ENCODE data around the gene OPA1.

The OPA1 gene

DNA sequence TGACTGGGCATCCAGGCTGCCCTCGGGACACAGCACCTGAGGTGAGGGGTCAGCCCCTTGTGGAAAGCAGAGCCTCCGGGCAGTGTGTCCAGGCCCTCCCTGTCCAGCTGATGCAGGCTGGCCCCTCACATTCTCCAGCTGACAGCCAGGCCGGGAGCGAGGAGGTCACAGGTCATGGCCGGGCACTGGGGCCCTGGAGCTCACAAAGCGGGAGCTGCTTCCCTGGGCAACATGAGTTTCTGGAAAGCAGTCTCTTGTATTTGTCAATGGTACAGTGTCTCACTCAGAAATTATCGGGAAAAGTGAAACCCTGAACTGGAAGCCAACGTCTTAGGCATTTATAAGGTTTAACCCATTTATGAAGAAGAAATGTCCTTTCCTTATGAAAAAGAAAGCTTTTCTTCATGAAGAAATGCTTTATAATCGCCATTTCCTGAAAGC is 118.5 kb downstream of the OPA1 start:
- H3K27ac ChIP-seq: no peak overlapping the region
- TF ChIP-seq ZFX (IDR thresholded peaks at IDR 0.05): no peak
- TF ChIP-seq, protein P1, sequence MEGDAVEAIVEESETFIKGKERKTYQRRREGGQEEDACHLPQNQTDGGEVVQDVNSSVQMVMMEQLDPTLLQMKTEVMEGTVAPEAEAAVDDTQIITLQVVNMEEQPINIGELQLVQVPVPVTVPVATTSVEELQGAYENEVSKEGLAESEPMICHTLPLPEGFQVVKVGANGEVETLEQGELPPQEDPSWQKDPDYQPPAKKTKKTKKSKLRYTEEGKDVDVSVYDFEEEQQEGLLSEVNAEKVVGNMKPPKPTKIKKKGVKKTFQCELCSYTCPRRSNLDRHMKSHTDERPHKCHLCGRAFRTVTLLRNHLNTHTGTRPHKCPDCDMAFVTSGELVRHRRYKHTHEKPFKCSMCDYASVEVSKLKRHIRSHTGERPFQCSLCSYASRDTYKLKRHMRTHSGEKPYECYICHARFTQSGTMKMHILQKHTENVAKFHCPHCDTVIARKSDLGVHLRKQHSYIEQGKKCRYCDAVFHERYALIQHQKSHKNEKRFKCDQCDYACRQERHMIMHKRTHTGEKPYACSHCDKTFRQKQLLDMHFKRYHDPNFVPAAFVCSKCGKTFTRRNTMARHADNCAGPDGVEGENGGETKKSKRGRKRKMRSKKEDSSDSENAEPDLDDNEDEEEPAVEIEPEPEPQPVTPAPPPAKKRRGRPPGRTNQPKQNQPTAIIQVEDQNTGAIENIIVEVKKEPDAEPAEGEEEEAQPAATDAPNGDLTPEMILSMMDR (conservative IDR thresholded peaks at IDR 0.05): no peak

DNA sequence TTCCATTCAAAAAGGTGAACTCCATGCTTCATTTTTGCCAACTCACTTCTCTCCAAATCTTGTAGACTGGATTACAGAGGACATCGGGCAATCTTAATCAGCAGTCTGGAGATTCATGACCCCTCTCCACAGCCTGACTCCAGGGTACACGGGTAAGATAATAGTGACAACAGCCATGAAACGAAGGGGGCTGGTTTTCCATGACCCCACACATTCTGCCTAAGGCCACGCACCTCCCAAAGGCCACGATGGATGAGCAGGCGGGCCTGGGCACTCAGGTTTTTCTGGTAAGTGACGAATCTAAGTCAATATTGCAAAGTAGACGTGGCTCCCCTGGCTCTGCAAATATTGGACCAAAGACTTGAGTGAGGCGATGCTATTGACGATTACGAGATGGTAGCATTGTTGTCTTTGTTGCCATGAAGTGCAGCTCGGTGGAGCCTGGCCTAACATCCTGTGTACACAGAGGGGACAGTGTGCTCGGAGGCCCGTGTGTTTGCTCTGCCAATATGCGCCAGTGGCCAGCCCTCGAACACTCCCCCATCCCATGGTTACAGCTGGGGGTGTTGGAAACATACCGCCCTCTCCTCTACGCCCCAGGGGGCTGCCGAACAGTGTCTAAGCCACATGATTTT is 119.1 kb downstream of the OPA1 start:
- no peak overlapping the region for H3K27ac ChIP-seq

DNA sequence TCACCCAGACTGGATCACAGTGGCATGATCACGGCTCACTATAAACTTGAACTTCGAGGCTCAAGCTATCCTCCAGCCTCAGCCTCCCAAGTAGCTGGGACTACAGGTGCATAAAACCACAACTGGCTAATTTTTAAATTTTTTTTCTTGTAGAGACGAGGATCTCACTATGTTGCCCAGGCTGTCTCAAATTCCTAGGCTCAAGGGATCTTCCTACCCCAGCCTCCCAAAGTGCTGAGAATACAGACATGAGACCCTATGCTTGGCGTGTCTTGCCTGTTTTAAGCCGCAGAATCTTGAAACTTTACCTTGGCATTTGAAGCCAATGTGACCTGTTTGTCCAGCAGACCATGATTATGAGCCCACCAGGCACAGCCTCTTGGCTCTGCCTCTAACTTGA is 119.9 kb downstream of the OPA1 start:
- H3K27ac ChIP-seq: no peak overlapping the region
- no peak for TF ChIP-seq ZFX (IDR thresholded peaks at IDR 0.05)
- TF ChIP-seq, protein P1 (conservative IDR thresholded peaks at IDR 0.05): no peak

More for the DNA sequence above, 119.1 kb downstream of the OPA1 start:
- TF ChIP-seq ZFX (IDR thresholded peaks at IDR 0.05): no peak
- TF ChIP-seq, protein P1 (conservative IDR thresholded peaks at IDR 0.05): no peak

DNA sequence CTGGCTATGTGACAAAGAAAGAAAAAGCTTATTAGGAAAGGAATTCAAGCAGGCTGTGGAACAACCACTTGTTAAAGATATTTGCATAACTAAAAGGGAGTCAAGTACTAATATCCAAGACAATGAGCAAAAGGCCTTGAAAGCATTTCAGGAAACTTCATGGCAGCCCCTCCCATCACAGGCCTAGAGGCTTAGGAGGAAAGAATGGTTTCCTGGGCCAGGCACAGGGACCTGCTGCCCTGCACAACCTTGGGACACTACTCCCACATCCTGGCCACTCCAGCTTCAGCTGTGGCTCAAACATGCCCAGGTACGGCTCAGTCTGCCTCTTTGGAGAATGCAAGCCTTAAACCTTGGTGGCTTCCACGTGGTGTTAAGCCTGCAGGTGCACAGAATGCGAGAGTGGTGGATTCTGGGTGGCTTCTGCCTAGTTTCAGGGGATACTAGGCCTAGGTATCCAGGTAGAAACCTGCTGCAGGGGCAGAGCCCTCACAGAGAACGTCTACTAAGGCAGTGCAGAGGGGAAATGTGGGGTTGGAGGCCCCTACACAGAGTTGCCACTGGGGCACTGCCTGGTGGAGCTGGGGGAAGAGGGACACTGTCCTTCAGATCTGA is 121.6 kb downstream of the OPA1 start:
- TF ChIP-seq ZFX (IDR thresholded peaks at IDR 0.05): no peak
- TF ChIP-seq, protein P1 (conservative IDR thresholded peaks at IDR 0.05): no peak
- no peak overlapping the region for H3K27ac ChIP-seq

DNA sequence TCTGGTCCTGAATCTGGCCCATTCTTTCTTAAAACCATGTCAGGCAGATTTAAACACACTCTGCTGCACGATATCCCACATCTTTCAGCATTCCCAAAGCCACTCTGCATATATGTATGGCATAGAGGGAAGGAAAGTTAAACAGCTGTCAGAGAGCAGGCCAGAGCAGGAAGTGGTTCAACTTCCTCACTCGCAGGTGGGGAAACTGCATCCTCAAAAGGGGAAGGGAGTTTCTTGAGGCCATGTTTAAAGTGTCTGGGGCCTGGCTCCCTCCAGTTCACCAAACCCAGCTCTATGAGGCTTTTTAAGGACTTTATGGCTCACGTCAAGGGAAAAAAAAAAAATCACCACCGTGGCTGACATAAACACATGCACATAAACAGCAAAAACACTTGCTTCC is 123.1 kb downstream of the OPA1 start:
- TF ChIP-seq, protein P1 (conservative IDR thresholded peaks at IDR 0.05): no peak
- no peak for TF ChIP-seq ZFX (IDR thresholded peaks at IDR 0.05)
- no peak overlapping the region for H3K27ac ChIP-seq

DNA sequence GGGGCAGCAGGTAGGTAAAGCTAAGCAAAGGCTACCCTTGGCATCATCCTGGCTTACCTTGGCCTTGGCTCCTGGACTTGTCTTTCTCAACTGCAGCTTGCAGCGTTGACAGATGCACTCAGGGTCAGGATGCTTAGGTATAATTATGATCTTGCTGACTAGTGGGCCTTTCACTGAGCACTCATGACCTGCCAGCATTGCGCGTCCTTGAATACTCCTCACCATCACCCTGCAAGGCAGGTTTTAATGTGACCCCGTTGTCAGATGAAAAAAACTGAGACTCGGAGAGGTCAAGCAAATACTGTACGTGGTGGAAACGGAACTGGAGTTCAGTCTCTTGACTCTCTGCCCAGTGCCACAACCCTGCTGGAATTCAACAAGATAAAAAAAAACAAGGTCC is 126.7 kb downstream of the OPA1 start:
- TF ChIP-seq, protein P1 (conservative IDR thresholded peaks at IDR 0.05): no peak
- TF ChIP-seq ZFX (IDR thresholded peaks at IDR 0.05): no peak
- H3K27ac ChIP-seq: no peak overlapping the region

DNA sequence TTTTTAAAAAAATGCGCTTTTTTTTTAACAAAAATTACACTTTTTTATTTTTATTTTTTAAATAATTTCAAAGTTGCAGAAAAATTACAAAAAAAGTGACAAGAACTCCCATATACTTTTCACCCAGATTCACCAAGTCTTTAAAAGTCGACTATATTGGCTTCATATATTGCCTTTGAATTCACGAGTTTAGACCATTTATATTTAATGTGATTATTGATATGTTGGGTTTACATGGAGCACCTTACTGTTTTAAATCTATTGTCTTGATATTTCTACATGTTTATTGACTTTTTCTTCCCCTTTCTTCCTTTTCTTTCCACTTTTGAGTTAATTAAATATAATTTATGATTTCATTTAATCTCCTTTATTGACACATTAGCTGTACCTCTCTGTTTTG is 127.2 kb downstream of the OPA1 start:
- TF ChIP-seq ZFX (IDR thresholded peaks at IDR 0.05): no peak
- TF ChIP-seq, protein P1 (conservative IDR thresholded peaks at IDR 0.05): no peak
- H3K27ac ChIP-seq: no peak overlapping the region

Measured in C4-2B (cell line).